ENCODE results near the gene ARL14EPL.
"Not testable (repeated sequence)": the region's sequence is repeated elsewhere in the genome, so short reads cannot be mapped to it uniquely, and the experiment has no call there.

Gene ARL14EPL

GRCh38 chr5:116084287-116084691 is 52.0 kb downstream of the ARL14EPL start:
- no peak for TF ChIP-seq EZH2 (IDR thresholded peaks at IDR 0.05; ENCODE audit: borderline replicate concordance, low read length)
- no peak for TF ChIP-seq CTCF (IDR thresholded peaks at IDR 0.05; ENCODE audit: low read length)
- peak overlapping the region; percentile 89 for H3K9ac ChIP-seq (ENCODE audit: low read length)
- peak overlapping the region; percentile 74; the same call in 1 of the 2 replicates for H2AFZ ChIP-seq (ENCODE audit: low read length)
- H3K27me3 ChIP-seq (ENCODE audit: insufficient read depth, low read length): no peaks in the 10 kb centered on the region
- H3K36me3 ChIP-seq (ENCODE audit: insufficient read depth, low read length): peaks cover 10% of the 10 kb centered on the region; the same call in 1 of the 2 replicates
- H3K27ac ChIP-seq (ENCODE audit: low read depth, low read length, poor library complexity, severe bottlenecking): peak overlapping the region; percentile 36
- no peaks in the 10 kb centered on the region for H3F3A ChIP-seq (ENCODE audit: insufficient read depth, low read length)
- peaks cover 40% of the 10 kb centered on the region for H3K4me1 ChIP-seq (ENCODE audit: insufficient read depth, low read length, severe bottlenecking)
- peaks cover 8% of the 10 kb centered on the region; the same call in 1 of the 2 replicates for H3K79me2 ChIP-seq (ENCODE audit: insufficient read depth, low read length)
- no peaks in the 10 kb centered on the region for H4K20me1 ChIP-seq (ENCODE audit: insufficient read depth, low read length)
- H3K4me3 ChIP-seq (ENCODE audit: low read depth, low read length, poor library complexity, severe bottlenecking): peak overlapping the region; percentile 72
- no peaks in the 10 kb centered on the region for H3K9me3 ChIP-seq (ENCODE audit: low read length)
- peak overlapping the region; percentile 89 for H3K4me2 ChIP-seq (ENCODE audit: low read length)
- H3K9me2 ChIP-seq (ENCODE audit: low read depth, low read length): no peaks in the 10 kb centered on the region

GRCh38 chr5:116084871-116085715 is 52.8 kb downstream of the ARL14EPL start, which contains the start of gene COMMD10:
TSS of gene COMMD10 (plus strand) at chr5:116085025.
- Histone ChIP-seq H3K36me3 (ENCODE audit: insufficient read depth, low read length) (peaks cover 11% of the 10 kb centered on the region; the same call in 1 of the 2 replicates), H3K9me3 (ENCODE audit: low read length) (no peaks in the 10 kb centered on the region), H3K79me2 (ENCODE audit: insufficient read depth, low read length) (peaks cover 8% of the 10 kb centered on the region; the same call in 1 of the 2 replicates), H3K4me3 (ENCODE audit: low read depth, low read length, poor library complexity, severe bottlenecking) (peak within 1 kb of the TSS; percentile 72), H3K4me2 (ENCODE audit: low read length) (peak within 1 kb of the TSS; percentile 89), H3K27me3 (ENCODE audit: insufficient read depth, low read length) (no peaks in the 10 kb centered on the region), H3K9me2 (ENCODE audit: low read depth, low read length) (no peaks in the 10 kb centered on the region), H3F3A (ENCODE audit: insufficient read depth, low read length) (no peaks in the 10 kb centered on the region), H2AFZ (ENCODE audit: low read length) (peak within 1 kb of the TSS; percentile 74; the same call in 1 of the 2 replicates), H3K27ac (ENCODE audit: low read depth, low read length, poor library complexity, severe bottlenecking) (peak within 1 kb of the TSS; percentile 36), H3K4me1 (ENCODE audit: insufficient read depth, low read length, severe bottlenecking) (peaks cover 40% of the 10 kb centered on the region), H4K20me1 (ENCODE audit: insufficient read depth, low read length) (no peaks in the 10 kb centered on the region), H3K9ac (ENCODE audit: low read length) (peak within 1 kb of the TSS; percentile 89)
- TF ChIP-seq EZH2 (IDR thresholded peaks at IDR 0.05; ENCODE audit: borderline replicate concordance, low read length): no peak
- no peak for TF ChIP-seq CTCF (IDR thresholded peaks at IDR 0.05; ENCODE audit: low read length)

- peaks cover 40% of the 10 kb centered on the region for H3K4me1 ChIP-seq (ENCODE audit: insufficient read depth, low read length, severe bottlenecking)
- not testable (repeated sequence) for H4K20me1 ChIP-seq (ENCODE audit: insufficient read depth, low read length); H3F3A ChIP-seq (ENCODE audit: insufficient read depth, low read length); H3K27me3 ChIP-seq (ENCODE audit: insufficient read depth, low read length); H3K79me2 ChIP-seq (ENCODE audit: insufficient read depth, low read length); H2AFZ ChIP-seq (ENCODE audit: low read length); H3K9me3 ChIP-seq (ENCODE audit: low read length); H3K9ac ChIP-seq (ENCODE audit: low read length); H3K9me2 ChIP-seq (ENCODE audit: low read depth, low read length); H3K27ac ChIP-seq (ENCODE audit: low read depth, low read length, poor library complexity, severe bottlenecking)
- peak overlapping the region; percentile 89 for H3K4me2 ChIP-seq (ENCODE audit: low read length)
- peak overlapping the region; percentile 72 for H3K4me3 ChIP-seq (ENCODE audit: low read depth, low read length, poor library complexity, severe bottlenecking)
- H3K36me3 ChIP-seq (ENCODE audit: insufficient read depth, low read length): peaks cover 12% of the 10 kb centered on the region; the same call in 1 of the 2 replicates
Observed at GRCh38 chr5:116086309-116086708, 54.0 kb downstream of the ARL14EPL start.

All from OCI-LY1 (cell line).